ENCODE data around the gene ANXA1. TPM values are rescaled to one million over a fixed set of nuclear protein-coding genes. Genes with fewer than 3 reads are reported as not detected.

The ANXA1 gene
- total and polyA plus RNA-seq, 2 donors (not counting 3 experiments of a cell fraction or from before 2014, with no cell fraction given) = 403 to 525 TPM

GRCh38 chr9:73183428-73183827 lies 31.8 kb downstream of the ANXA1 start:
- CTCF ChIA-PET = interaction anchor here (0.9 to 8.6 kb wide), 3 partner anchors 76 to 326 kb away, joined by 6 to 114 read pairs (median 10); no protein-coding TSS in a partner anchor
- dilution Hi-C loops (cut with MboI; ENCODE audit: extremely low pct_ligation_motif_present, low sequenced_read_pairs) = no loop called here

More at GRCh38 chr9:73183428-73183827, 31.8 kb downstream of the ANXA1 start:
- Histone ChIP-seq H3K9me3 (replicated peaks; ENCODE audit: control insufficient read depth, insufficient read depth, low read length) (no peaks in the 10 kb centered on the region), H3K4me2 (ENCODE audit: insufficient read depth, low read length) (no peak overlapping the region), H3K4me1 (ENCODE audit: control insufficient read depth, extremely low read depth, insufficient read depth, low read length) (no peaks in the 10 kb centered on the region), H3K79me2 (ENCODE audit: control insufficient read depth, insufficient read depth, low read length) (no peaks in the 10 kb centered on the region), H3K4me3 (replicated peaks in 1 of 3; ENCODE audit: insufficient read depth in 1 of 3, low read depth in 1 of 3, low read length in 3 of 3) (no peak overlapping the region), H3K9ac (replicated peaks; ENCODE audit: extremely low read depth, insufficient read depth, low read length) (no peak overlapping the region), H3K36me3 (ENCODE audit: control insufficient read depth in 2 of 2, extremely low read depth in 1 of 2, insufficient read depth in 2 of 2, low read length in 2 of 2) (no peaks in the 10 kb centered on the region), H3K27me3 (ENCODE audit: control insufficient read depth in 2 of 2, insufficient read depth in 2 of 2, low read length in 2 of 2) (no peaks in the 10 kb centered on the region), H3K9me1 (replicated peaks; ENCODE audit: control insufficient read depth, extremely low read depth, insufficient read depth, low read length) (no peaks in the 10 kb centered on the region), H3K27ac (ENCODE audit: insufficient read depth, low read depth, low read length) (no peak overlapping the region), H4K20me1 (replicated peaks; ENCODE audit: control insufficient read depth, extremely low read depth, insufficient read depth, low read length) (no peaks in the 10 kb centered on the region), H2AFZ (ENCODE audit: low read depth, low read length) (no peak overlapping the region)
- TF ChIP-seq MAX (IDR thresholded peaks at IDR 0.05; ENCODE audit: insufficient read depth, insufficient read length) (no peak), CTCF (IDR thresholded peaks at IDR 0.05; ENCODE audit: extremely low read depth in 1 of 2, insufficient read depth in 1 of 2, low read depth in 1 of 2, low read length in 2 of 2) (no peak), MYC (IDR thresholded peaks at IDR 0.05; ENCODE audit: low read depth, low read length) (no peak), JUN (IDR thresholded peaks at IDR 0.05; ENCODE audit: borderline replicate concordance, insufficient read depth, insufficient read length, low read depth) (no peak), EZH2 (IDR thresholded peaks at IDR 0.05; ENCODE audit: borderline replicate concordance, low read depth, low read length, severe bottlenecking) (no peak), POLR2A (IDR thresholded peaks at IDR 0.05; ENCODE audit: low read depth, low read length) (no peak), GATA2 (IDR thresholded peaks at IDR 0.05; ENCODE audit: insufficient read depth, insufficient read length, low read depth, low read length) (no peak), POLR2AphosphoS5 (IDR thresholded peaks at IDR 0.05; ENCODE audit: insufficient read depth, low read depth, low read length) (no peak)
- BruUV-seq (replicated peaks) = no TSS peak
- DNase-seq (ENCODE audit: low read depth, low spot score) (no peak), FAIRE-seq (no peak)
- POLR2A ChIA-PET = no interaction called here
- intact Hi-C loops (cut with micrococcal nuclease) = no loop called here
